GM12801 (cell line): ENCODE data around the gene PEX14.

ENCODE experiments used
- CTCF ChIP-seq: IDR thresholded peaks from one replicate; pipeline ENCODE4 v1.5.1; 2011; ENCODE audit warnings: control low read depth; ENCODE audit not compliant: insufficient read length; ENCODE audit errors: extremely low read depth

PEX14 gene

GRCh38 chr1:10615932-10616671 is 141.4 kb downstream of the PEX14 start:
- no peak for TF ChIP-seq CTCF

GRCh38 chr1:10616696-10617095 is 141.9 kb downstream of the PEX14 start:
- no peak for TF ChIP-seq CTCF

GRCh38 chr1:10617318-10617717 is 142.6 kb downstream of the PEX14 start:
- TF ChIP-seq CTCF: no peak

GRCh38 chr1:10617931-10618885 is 143.5 kb downstream of the PEX14 start:
- no peak for TF ChIP-seq CTCF

- TF ChIP-seq CTCF: no peak
These were observed 146.0 kb downstream of the PEX14 start for GRCh38 chr1:10620776-10621175.

- no peak for TF ChIP-seq CTCF
These were observed 147.2 kb downstream of the PEX14 start for GRCh38 chr1:10621906-10622305.

GRCh38 chr1:10622910-10623685 is 148.3 kb downstream of the PEX14 start:
- TF ChIP-seq CTCF: no peak
